GM13977 (cell line): Measurements from ENCODE around the gene DLX3.

Experiments used
- DNase-seq: peaks from one replicate; pipeline ENCODE4 v3.0.0; 2012; ENCODE audit warnings: low spot score
- in situ Hi-C: fragments of 300-500 bp; cut with MboI; formaldehyde crosslinking; loops from one replicate; pipeline ENCODE4 v1.12.0; 2022; ENCODE audit warnings: low sequenced_read_pairs, low pct_unique_long_range_greater_than_20kb, mixed read lengths, inconsistent platforms; ENCODE audit not compliant: unreplicated experiment
- TF ChIP-seq, protein P1 (sequence below): IDR thresholded peaks from 2 replicates; pipeline ENCODE4 v1.5.1; 2012; ENCODE audit warnings: mild to moderate bottlenecking, control low read depth; ENCODE audit not compliant: insufficient read depth; ENCODE audit errors: extremely low read depth, missing control alignments

Gene DLX3

GRCh38 chr17:49971199-49971847 lies 23.7 kb downstream of the DLX3 start:
- TF ChIP-seq, protein P1, sequence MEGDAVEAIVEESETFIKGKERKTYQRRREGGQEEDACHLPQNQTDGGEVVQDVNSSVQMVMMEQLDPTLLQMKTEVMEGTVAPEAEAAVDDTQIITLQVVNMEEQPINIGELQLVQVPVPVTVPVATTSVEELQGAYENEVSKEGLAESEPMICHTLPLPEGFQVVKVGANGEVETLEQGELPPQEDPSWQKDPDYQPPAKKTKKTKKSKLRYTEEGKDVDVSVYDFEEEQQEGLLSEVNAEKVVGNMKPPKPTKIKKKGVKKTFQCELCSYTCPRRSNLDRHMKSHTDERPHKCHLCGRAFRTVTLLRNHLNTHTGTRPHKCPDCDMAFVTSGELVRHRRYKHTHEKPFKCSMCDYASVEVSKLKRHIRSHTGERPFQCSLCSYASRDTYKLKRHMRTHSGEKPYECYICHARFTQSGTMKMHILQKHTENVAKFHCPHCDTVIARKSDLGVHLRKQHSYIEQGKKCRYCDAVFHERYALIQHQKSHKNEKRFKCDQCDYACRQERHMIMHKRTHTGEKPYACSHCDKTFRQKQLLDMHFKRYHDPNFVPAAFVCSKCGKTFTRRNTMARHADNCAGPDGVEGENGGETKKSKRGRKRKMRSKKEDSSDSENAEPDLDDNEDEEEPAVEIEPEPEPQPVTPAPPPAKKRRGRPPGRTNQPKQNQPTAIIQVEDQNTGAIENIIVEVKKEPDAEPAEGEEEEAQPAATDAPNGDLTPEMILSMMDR = no peak
- no peak for DNase-seq
- in situ Hi-C loops = no loop called here

- no peak for DNase-seq
- in situ Hi-C loops = no loop called here
- TF ChIP-seq, protein P1 = no peak
Observed at GRCh38 chr17:49970498-49970897, 24.5 kb downstream of the DLX3 start.

DNA sequence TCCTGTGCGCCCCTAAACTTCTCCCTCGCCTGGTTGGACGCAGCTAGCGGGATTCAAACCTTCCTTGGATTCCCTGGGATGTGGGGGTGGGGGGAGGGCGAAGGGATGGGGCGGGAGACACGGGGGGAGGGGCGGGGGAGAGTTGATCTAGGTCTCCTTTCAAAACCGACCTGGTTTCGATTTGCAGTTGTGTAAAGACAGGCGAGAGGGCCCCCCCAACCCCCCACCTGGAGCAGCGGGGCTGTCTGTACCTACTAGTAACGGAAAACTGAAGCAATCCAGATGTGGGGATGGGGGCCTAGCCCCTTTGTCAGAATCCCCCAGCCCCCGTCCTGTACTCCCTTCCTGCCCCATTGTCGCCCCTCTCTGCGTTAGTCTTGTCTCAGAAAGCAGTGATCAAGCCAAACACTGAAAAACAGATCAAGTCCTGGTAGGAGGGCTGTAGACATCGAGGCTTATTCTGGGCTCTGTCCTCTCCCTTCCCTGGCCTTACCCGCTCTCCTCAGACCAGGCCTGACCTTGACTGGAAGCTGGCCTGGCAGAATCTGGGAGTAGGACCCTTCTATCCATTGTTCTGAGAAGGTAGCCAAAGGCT lies 25.1 kb downstream of the DLX3 start:
- in situ Hi-C loops = no loop called here
- DNase-seq = peak; percentile 54
- TF ChIP-seq, protein P1 = no peak

DNA sequence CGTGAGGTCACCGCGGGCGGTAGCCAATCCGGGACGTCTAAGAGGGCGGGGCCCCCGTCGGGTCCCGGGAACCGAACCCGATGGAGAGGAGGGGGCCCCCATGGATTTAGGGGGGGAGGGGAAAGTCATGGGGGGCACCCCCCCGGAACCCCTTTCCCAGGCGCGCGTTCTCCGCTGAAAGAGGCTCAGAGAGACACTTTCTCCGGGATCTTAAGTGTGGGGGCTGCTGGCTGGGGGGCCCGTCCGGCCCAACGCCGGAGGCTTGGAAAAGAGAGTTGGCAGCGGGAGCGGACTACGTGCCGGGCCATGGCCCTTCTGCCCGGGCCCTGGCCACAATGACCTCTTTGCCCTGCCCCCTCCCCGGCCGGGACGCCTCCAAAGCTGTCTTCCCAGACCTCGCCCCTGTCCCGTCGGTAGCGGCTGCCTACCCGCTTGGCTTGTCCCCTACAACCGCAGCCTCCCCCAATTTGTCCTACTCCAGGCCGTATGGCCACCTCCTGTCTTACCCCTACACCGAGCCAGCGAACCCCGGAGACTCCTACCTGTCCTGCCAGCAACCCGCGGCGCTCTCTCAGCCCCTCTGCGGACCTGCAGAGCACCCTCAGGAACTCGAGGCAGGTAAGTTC lies 25.8 kb downstream of the DLX3 start, which contains the start of gene DLX4:
Gene DLX4, plus strand, starts transcription at position 57 of the 626 bp plus-strand sequence. Its CDS starts 279 bp downstream, at position 336.
- TF ChIP-seq, protein P1 = no peak
- peak; percentile 74 for DNase-seq
- in situ Hi-C loops = no loop called here

GRCh38 chr17:49968405-49969133 lies 26.5 kb downstream of the DLX3 start:
- in situ Hi-C loops = no loop called here
- TF ChIP-seq, protein P1 = no peak
- DNase-seq = peak; percentile 87

GRCh38 chr17:49967621-49968404 lies 27.2 kb downstream of the DLX3 start:
- TF ChIP-seq, protein P1 = no peak
- in situ Hi-C loops = no loop called here
- DNase-seq = no peak
